Bone marrow (tissue), 2 donors: ENCODE measurements around the gene SCFD1.

Experiments used
- DNase-seq, 2 donors: peaks; one replicate each; lab custom pipeline; 2025; lab: John Stamatoyannopoulos, UW

SCFD1 gene

DNA sequence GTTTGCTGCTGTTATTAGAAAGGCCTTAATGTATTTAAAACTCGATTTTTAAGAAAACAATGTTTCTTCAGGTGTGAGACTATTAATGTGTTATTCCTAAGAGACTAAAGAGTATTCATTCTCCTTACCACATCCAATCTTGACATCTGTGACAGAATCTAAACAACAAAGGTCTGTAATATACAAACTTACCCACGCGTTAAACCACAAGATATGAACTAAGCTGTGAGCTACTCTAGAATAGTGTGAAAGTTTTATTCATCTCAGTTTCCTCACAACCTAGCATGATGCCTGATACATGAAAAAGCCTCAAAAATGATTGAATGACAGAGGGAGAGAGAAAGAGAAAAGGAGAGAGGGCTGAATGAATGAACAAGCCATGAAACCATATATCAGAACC, 135.0 kb downstream of the SCFD1 start:
- no peak for DNase-seq

DNA sequence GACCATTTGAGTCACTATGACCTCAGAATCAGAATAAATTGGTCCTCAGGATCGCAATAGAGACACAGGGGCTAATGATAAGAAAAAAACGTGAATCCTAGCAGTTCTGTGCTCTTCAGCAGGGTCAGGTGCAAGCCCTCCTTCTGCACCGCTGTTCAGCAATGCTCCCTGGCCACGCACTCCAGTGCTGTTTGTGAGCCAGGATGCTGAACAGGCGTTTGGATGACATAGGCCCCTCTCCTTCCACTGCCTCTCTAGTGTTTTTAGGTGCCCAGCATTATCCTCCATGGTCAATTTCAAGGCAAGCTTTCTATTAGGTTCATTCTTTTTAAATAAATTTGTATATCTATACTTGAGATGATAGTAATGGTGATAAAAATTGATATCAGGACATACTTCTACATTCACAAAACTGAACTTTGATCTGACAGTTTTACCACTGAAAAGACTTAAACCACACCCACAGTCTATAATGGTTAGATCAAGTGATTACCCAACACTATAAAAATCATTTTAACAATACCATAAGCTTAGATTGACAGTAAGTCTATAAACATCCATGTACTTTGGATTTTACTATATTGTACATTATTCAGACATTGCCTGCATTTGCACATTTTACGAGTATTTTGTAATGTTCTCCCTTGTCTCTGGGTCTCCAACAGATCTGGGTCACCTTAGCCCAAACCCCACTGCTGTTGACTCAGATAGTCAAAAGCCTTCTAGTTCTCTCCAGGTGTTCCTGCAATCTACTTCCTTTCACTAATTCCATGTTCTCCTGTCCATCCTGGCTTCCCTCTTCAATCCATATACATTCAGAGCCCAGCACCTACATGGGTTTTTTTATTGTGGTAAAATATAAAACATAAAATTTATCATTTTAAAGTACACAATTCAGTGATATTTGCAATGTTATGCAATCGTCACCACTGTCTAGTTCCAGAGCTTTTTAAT, 137.3 kb downstream of the SCFD1 start:
- no peak for DNase-seq

DNA sequence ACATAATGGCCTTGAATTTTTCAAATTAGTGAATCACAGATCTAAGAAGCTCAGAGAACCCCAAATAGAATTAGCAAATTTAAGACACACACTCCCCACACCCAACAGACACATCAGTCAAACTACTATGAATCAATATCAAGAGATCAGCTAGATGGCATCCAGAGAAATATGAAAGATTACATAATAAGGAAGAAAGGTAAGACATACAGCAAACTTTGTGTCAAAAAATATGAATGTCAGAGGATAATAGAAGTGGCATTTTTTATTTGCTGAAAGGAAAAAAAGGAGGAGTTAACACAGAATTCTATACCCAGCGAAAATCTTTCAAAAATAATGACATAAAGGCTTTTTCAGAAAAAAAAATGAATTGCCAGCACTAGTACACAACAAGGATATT, 141.8 kb downstream of the SCFD1 start:
- no peak for DNase-seq

DNA sequence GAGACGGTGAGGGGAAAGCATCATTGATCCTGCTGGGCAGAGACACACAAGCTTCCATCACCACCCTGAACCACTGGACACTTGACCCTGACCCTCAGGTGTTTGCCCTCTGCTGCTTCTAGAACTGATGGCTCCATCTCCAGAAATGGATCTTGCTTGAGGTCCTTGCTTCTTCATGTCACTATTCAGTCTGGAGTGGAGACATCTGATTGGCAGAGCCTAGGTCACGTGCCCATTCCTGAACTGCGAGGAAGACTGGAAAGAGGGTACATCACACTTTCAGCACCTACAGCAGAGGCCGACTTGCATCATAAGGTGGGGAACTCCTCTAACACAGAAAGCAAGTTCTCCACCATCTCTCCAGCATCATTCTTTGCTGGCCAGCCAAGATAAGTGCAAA, 145.5 kb downstream of the SCFD1 start:
- no peak for DNase-seq

DNA sequence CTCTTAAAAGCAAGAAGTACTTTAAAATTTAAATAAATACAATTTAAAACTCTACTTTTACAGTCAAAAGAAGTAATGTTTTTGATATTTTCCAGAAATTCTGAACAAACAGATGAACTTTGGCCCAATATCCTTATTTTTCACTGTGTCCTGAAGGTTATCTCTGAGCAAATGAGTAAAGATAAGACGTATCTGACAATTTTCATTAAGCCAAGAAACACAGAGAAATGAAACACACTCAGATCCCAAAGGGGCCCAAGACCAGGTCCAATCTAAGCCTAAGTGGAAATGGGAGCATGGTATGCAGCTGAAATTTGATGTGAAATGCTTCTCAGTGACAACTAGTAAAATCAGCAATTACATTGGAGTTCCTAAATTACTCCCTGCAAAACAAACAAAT, 146.7 kb downstream of the SCFD1 start:
- no peak for DNase-seq

DNA sequence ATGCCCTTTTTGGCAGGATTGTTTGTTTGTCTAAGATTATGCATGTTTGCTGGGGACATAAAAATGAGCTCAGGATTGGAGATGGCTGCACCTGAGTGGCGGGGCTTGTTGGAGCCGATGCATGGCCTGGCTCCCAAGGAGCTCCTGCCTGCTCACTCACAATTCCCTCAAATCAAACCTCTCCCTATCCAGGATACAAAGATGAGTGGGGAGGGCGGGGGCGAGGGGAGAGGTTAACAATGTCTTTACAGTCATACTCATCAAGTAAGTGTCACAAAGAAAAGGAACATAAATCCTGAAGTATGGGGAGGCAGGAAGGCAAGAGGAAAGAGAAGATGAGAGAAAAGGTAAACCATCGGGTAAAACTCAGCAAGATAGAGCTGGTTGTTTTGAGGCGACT, 148.3 kb downstream of the SCFD1 start:
- no peak for DNase-seq

DNA sequence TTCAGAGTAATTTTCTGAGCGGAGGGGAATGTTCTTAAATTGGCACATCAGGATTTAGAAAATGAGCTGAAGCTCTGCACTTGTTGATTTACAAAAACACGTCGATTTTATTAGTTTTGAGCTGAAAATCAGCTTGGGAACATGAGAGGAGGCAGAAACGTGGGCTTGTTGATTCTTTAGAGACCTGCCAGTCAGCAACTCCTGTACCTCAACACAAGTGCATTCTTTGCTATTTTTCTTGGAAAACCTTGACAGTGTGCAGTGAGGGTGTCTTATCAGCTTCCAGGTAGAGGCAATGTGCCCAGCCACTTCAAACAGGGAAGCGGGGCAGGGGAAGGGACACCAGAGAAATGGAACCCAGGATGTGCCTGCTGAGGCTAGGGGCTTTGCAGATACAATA, 149.5 kb downstream of the SCFD1 start:
- DNase-seq = no peak

DNA sequence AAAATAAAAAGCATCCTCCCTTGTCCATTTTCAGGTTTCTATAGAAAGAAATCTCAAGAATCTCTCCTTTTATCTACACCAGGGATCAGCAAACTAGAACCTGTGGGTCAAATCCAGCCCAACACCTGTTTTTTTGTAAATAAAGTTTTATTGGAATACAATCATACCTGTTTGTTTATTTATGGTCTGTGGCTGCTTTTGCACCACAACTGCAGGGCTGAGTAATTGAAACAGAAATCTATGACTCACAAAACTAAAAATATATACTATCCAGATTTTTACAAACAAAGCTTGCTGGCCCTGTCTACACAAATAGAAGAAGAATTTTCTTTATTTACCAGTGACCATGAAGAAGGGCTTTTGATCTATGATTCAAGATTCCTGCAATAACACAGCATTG, 157.1 kb downstream of the SCFD1 start:
- no peak for DNase-seq
